ENCODE measurements around the gene CAP2. TPM values are rescaled to one million over a fixed set of nuclear protein-coding genes. Genes with fewer than 3 reads are reported as not detected.

Gene CAP2
- total RNA-seq (2022; extraction: Qiagen RNA extraction) = 11.3 to 15.2 TPM (median 12.8 TPM) in 5 replicates

DNA sequence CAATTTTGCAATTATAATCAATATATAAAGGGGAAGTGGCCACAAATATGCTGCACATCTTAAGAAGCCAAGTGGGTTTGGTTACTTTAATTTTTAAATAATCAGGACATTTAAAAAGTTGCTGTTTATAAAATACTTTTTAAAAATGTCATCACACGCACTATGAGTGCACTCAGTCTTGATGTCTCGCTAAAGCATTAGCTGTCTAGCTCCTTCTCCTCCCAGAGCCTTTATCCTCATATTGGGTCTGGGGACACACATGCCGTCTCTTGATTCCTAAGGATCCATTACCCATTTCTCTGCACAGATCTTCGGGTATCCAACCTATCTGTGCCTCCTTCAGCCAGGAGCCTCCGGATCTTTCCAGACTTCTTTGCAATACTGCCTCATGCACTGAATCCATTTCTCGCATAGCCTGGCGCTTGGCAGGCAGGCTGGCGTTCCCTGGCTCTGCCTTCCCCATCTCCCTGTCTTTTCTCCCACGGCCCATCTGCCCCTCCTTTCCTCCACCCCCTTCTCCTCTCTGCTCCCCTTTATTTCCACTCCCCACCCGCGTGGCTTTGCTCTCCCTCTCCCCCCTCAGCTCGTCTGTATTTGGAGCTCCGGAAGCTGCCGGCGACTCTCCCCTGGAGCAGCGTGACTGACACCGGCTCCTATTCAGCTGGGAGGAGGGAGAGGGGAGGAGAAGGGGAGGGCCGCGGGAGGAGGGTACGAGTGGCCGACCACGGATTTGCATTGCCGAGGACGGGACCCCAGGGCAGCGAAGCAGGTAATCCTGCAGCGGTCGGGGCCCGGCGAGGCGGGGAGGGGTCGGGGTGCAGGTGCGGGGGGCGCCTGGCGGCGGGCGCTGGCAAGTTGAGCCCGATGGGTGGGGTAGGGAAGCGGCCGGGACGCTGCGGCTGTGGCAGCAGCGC is at the start of gene CAP2:
Gene CAP2, plus strand, starts transcription at position 618 of the 914 bp plus-strand sequence. CDS start 27,961 bp downstream, outside the sequence.

DNA sequence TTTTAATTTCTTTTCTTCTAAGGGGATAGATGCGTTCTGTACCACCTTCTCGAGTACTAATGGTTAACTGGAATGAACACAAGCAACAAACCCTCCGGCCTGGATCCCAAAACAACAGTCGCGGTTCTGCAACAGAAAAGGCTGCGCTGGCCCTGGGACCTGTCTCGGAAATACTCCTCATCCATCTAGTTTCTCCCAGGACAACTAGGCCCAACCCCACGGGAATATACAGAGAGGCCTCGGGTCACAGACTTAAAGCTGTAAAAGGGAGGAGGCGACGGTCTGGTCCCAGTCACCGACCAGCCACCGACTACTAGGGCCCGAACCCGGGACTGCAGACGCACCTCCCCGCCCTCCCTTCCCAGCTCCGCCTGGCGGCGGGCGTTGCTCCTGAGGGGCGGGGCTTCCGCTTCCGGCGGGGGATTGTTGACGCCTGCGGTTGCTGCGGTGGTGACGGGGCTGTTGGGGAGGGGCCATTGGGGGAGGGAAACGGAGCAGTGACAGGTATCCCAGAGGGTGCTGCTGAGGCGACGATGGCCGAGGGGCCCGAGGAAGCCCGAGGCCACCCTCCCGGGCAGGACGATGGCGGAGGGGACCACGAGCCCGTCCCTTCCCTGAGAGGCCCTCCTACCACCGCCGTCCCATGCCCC is 206.6 kb downstream of the CAP2 start, which contains the start of gene FAM8A1:
Gene FAM8A1, plus strand, starts transcription at position 426 of the 650 bp plus-strand sequence. Its CDS starts 108 bp downstream, at position 534.

Other genes with a start within 250 kb of the CAP2 start
- 8.3 to 11.2 TPM (median 9.7 TPM) in 5 replicates for gene RBM24, start 112.2 kb upstream of the CAP2 start, total RNA-seq (2022; extraction: Qiagen RNA extraction)
- 3.9 to 4.7 TPM (median 4.5 TPM) in 5 replicates for gene FAM8A1, start 206.7 kb downstream of the CAP2 start, total RNA-seq (2022; extraction: Qiagen RNA extraction)

All from A549 treated with CORT108297 at 1 μM for 4 hours (cell line).